Measurements from ENCODE around the gene PMPCA. TPM values are rescaled to one million over a fixed set of nuclear protein-coding genes. Genes with fewer than 3 reads are reported as not detected.

The PMPCA gene
- total RNA-seq, 2 experiments from 2014 or later, result 108 to 112 TPM

GRCh38 chr9:136444102-136444501 lies 33.6 kb downstream of the PMPCA start:
- H3K4me3 Mint-ChIP-seq, result no peak overlapping the region
- peaks cover 34% of the 10 kb centered on the region for H3K36me3 Mint-ChIP-seq
- ChIA-PET POLR2A (interaction anchor here (0.8 kb wide), 1 partner anchor 32 kb away, joined by 3 read pairs; no protein-coding TSS in a partner anchor), CTCF (no interaction called here)
- intact Hi-C loops (cut with micrococcal nuclease), result no loop called here
- no peaks in the 10 kb centered on the region for H3K4me1 Mint-ChIP-seq (ENCODE audit: low read depth)
- no peak overlapping the region for H3K27ac Mint-ChIP-seq
- no peak for DNase-seq
- H3K27me3 Mint-ChIP-seq, result no peaks in the 10 kb centered on the region
- no peaks in the 10 kb centered on the region for H3K9me3 Mint-ChIP-seq

- no peak overlapping the region for H3K27ac Mint-ChIP-seq
- intact Hi-C loops (cut with micrococcal nuclease), result no loop called here
- no peaks in the 10 kb centered on the region for H3K9me3 Mint-ChIP-seq
- CTCF ChIA-PET, result interaction anchor here (0.6 kb wide), 2 partner anchors 42 to 642 kb away, joined by 3 read pairs; no protein-coding TSS in a partner anchor
- DNase-seq, result no peak
- peaks cover 37% of the 10 kb centered on the region for H3K36me3 Mint-ChIP-seq
- H3K4me3 Mint-ChIP-seq, result no peak overlapping the region
- POLR2A ChIA-PET, result no interaction called here
- no peaks in the 10 kb centered on the region for H3K27me3 Mint-ChIP-seq
- no peaks in the 10 kb centered on the region for H3K4me1 Mint-ChIP-seq (ENCODE audit: low read depth)
Observed at GRCh38 chr9:136445799-136446198, 35.3 kb downstream of the PMPCA start.

- no peak overlapping the region for H3K4me3 Mint-ChIP-seq
- no peaks in the 10 kb centered on the region for H3K4me1 Mint-ChIP-seq (ENCODE audit: low read depth)
- no peak for DNase-seq
- H3K36me3 Mint-ChIP-seq, result peaks cover 44% of the 10 kb centered on the region
- no peaks in the 10 kb centered on the region for H3K9me3 Mint-ChIP-seq
- no peak overlapping the region for H3K27ac Mint-ChIP-seq
- ChIA-PET POLR2A (no interaction called here), CTCF (no interaction called here)
- intact Hi-C loops (cut with micrococcal nuclease), result no loop called here
- H3K27me3 Mint-ChIP-seq, result no peaks in the 10 kb centered on the region
Observed at GRCh38 chr9:136447173-136447778, 36.8 kb downstream of the PMPCA start.

- no peak overlapping the region for H3K4me3 Mint-ChIP-seq
Observed at GRCh38 chr9:136448655-136449054, 38.2 kb downstream of the PMPCA start.

GRCh38 chr9:136451221-136451877 lies 40.9 kb downstream of the PMPCA start:
- no peak overlapping the region for H3K27ac Mint-ChIP-seq
- DNase-seq, result no peak

More at GRCh38 chr9:136448655-136449054, 38.2 kb downstream of the PMPCA start:
- Mint-ChIP-seq H3K27me3 (no peaks in the 10 kb centered on the region), H3K9me3 (no peaks in the 10 kb centered on the region), H3K4me1 (ENCODE audit: low read depth) (no peaks in the 10 kb centered on the region), H3K27ac (no peak overlapping the region), H3K36me3 (peaks cover 44% of the 10 kb centered on the region)
- DNase-seq, result no peak
- ChIA-PET CTCF (no interaction called here), POLR2A (no interaction called here)
- intact Hi-C loops (cut with micrococcal nuclease), result no loop called here

GRCh38 chr9:136453326-136453725 lies 42.9 kb downstream of the PMPCA start:
- intact Hi-C loops (cut with micrococcal nuclease), result no loop called here
- no peak overlapping the region for H3K4me3 Mint-ChIP-seq
- no peaks in the 10 kb centered on the region for H3K27me3 Mint-ChIP-seq
- no peak overlapping the region for H3K27ac Mint-ChIP-seq
- ChIA-PET CTCF (interaction anchor here (1.2 kb wide), 1 partner anchor 34 kb away, joined by 3 read pairs; no protein-coding TSS in a partner anchor), POLR2A (interaction anchor here (0.7 kb wide), 1 partner anchor 14 kb away, joined by 3 read pairs; no protein-coding TSS in a partner anchor)
- peaks cover 50% of the 10 kb centered on the region for H3K36me3 Mint-ChIP-seq
- H3K4me1 Mint-ChIP-seq (ENCODE audit: low read depth), result no peaks in the 10 kb centered on the region
- DNase-seq, result no peak
- H3K9me3 Mint-ChIP-seq, result no peaks in the 10 kb centered on the region

More at GRCh38 chr9:136451221-136451877, 40.9 kb downstream of the PMPCA start:
- Mint-ChIP-seq H3K36me3 (peaks cover 55% of the 10 kb centered on the region), H3K9me3 (no peaks in the 10 kb centered on the region), H3K4me1 (ENCODE audit: low read depth) (no peaks in the 10 kb centered on the region), H3K4me3 (no peak overlapping the region), H3K27me3 (no peaks in the 10 kb centered on the region)
- intact Hi-C loops (cut with micrococcal nuclease), result no loop called here
- ChIA-PET CTCF (no interaction called here), POLR2A (no interaction called here)

GRCh38 chr9:136454026-136454796 lies 43.8 kb downstream of the PMPCA start:
- peaks cover 54% of the 10 kb centered on the region for H3K36me3 Mint-ChIP-seq
- POLR2A ChIA-PET, result interaction anchor here (0.7 kb wide), 1 partner anchor 41 kb away, joined by 3 read pairs; no protein-coding TSS in a partner anchor
- H3K4me3 Mint-ChIP-seq, result no peak overlapping the region
- no peak overlapping the region for H3K27ac Mint-ChIP-seq
- H3K27me3 Mint-ChIP-seq, result no peaks in the 10 kb centered on the region
- H3K9me3 Mint-ChIP-seq, result no peaks in the 10 kb centered on the region
- intact Hi-C loops (cut with micrococcal nuclease), result no loop called here
- DNase-seq, result no peak
- CTCF ChIA-PET, result interaction anchor here (1.2 kb wide), 1 partner anchor 34 kb away, joined by 3 read pairs; no protein-coding TSS in a partner anchor
- H3K4me1 Mint-ChIP-seq (ENCODE audit: low read depth), result no peaks in the 10 kb centered on the region

- CTCF ChIA-PET, result no interaction called here
- H3K27me3 Mint-ChIP-seq, result no peaks in the 10 kb centered on the region
- no peak overlapping the region for H3K27ac Mint-ChIP-seq
- no peaks in the 10 kb centered on the region for H3K4me1 Mint-ChIP-seq (ENCODE audit: low read depth)
- peaks cover 60% of the 10 kb centered on the region for H3K36me3 Mint-ChIP-seq
- DNase-seq, result no peak
- POLR2A ChIA-PET, result interaction anchor here (0.7 kb wide), 1 partner anchor 42 kb away, joined by 3 read pairs; no protein-coding TSS in a partner anchor
- H3K4me3 Mint-ChIP-seq, result no peak overlapping the region
- intact Hi-C loops (cut with micrococcal nuclease), result no loop called here
- no peaks in the 10 kb centered on the region for H3K9me3 Mint-ChIP-seq
Observed at GRCh38 chr9:136455043-136456002, 44.9 kb downstream of the PMPCA start.

- H3K9me3 Mint-ChIP-seq, result no peaks in the 10 kb centered on the region
- H3K4me3 Mint-ChIP-seq, result no peak overlapping the region
- DNase-seq, result no peak
- H3K36me3 Mint-ChIP-seq, result peaks cover 60% of the 10 kb centered on the region
- POLR2A ChIA-PET, result no interaction called here
- no peaks in the 10 kb centered on the region for H3K4me1 Mint-ChIP-seq (ENCODE audit: low read depth)
- H3K27ac Mint-ChIP-seq, result no peak overlapping the region
- H3K27me3 Mint-ChIP-seq, result no peaks in the 10 kb centered on the region
- CTCF ChIA-PET, result no interaction called here
- intact Hi-C loops (cut with micrococcal nuclease), result no loop called here
Observed at GRCh38 chr9:136456258-136456657, 45.8 kb downstream of the PMPCA start.

GRCh38 chr9:136457326-136457725 lies 46.9 kb downstream of the PMPCA start:
- Mint-ChIP-seq H3K27me3 (no peaks in the 10 kb centered on the region), H3K36me3 (peaks cover 61% of the 10 kb centered on the region), H3K9me3 (no peaks in the 10 kb centered on the region), H3K27ac (no peak overlapping the region), H3K4me1 (ENCODE audit: low read depth) (no peaks in the 10 kb centered on the region), H3K4me3 (no peak overlapping the region)
- intact Hi-C loops (cut with micrococcal nuclease), result no loop called here
- ChIA-PET CTCF (interaction anchor here (1.2 kb wide), 1 partner anchor 28 kb away, joined by 3 read pairs; no protein-coding TSS in a partner anchor), POLR2A (no interaction called here)
- no peak for DNase-seq

GRCh38 chr9:136459425-136459824 lies 49.0 kb downstream of the PMPCA start:
- CTCF ChIA-PET, result no interaction called here
- POLR2A ChIA-PET, result no interaction called here
- Mint-ChIP-seq H3K36me3 (peaks cover 65% of the 10 kb centered on the region), H3K4me1 (ENCODE audit: low read depth) (no peaks in the 10 kb centered on the region), H3K27me3 (no peaks in the 10 kb centered on the region), H3K27ac (no peak overlapping the region), H3K9me3 (no peaks in the 10 kb centered on the region), H3K4me3 (no peak overlapping the region)
- DNase-seq, result no peak
- intact Hi-C loops (cut with micrococcal nuclease), result no loop called here

Measured in activated CD4-positive, alpha-beta memory T cell treated with anti-CD3 and anti-CD28 coated beads for 36 hours (primary cell).